GM12875 (cell line): Measurements from ENCODE around the gene SCT.

Experiments
- H3K4me3 ChIP-seq: one replicate; pipeline ENCODE4 v1.5.1; 2011; ENCODE audit warnings: low read depth, low read length, control low read depth
- TF ChIP-seq, protein P1 (sequence below): IDR thresholded peaks from 2 replicates; pipeline ENCODE4 v1.5.1; 2011; ENCODE audit warnings: low read depth, mild to moderate bottlenecking, control low read depth, inconsistent platforms, low read length, moderate library complexity, borderline replicate concordance; ENCODE audit not compliant: insufficient read depth

Gene SCT

DNA sequence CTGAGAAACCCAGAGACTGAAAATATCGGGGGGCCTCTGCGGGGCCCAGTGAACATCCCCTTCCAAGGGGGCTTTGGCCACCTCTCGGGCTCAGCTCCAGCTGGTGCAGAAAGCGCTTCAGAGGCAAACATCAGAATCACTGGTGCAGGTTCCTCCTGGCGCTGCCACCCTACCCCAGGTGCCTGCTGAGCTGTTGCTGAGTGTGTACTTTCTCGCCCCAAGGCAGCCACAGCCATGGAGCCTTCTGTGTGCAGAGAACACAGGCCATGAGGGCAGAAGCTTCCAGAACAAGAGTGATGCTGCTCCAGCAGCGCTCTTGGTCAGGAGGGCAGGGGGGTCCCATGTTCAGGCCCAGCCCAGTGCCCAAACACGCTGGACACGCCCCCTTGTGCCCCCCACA lies 16.4 kb upstream of the SCT start:
- TF ChIP-seq, protein P1, sequence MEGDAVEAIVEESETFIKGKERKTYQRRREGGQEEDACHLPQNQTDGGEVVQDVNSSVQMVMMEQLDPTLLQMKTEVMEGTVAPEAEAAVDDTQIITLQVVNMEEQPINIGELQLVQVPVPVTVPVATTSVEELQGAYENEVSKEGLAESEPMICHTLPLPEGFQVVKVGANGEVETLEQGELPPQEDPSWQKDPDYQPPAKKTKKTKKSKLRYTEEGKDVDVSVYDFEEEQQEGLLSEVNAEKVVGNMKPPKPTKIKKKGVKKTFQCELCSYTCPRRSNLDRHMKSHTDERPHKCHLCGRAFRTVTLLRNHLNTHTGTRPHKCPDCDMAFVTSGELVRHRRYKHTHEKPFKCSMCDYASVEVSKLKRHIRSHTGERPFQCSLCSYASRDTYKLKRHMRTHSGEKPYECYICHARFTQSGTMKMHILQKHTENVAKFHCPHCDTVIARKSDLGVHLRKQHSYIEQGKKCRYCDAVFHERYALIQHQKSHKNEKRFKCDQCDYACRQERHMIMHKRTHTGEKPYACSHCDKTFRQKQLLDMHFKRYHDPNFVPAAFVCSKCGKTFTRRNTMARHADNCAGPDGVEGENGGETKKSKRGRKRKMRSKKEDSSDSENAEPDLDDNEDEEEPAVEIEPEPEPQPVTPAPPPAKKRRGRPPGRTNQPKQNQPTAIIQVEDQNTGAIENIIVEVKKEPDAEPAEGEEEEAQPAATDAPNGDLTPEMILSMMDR = no peak
- no peak overlapping the region for H3K4me3 ChIP-seq

DNA sequence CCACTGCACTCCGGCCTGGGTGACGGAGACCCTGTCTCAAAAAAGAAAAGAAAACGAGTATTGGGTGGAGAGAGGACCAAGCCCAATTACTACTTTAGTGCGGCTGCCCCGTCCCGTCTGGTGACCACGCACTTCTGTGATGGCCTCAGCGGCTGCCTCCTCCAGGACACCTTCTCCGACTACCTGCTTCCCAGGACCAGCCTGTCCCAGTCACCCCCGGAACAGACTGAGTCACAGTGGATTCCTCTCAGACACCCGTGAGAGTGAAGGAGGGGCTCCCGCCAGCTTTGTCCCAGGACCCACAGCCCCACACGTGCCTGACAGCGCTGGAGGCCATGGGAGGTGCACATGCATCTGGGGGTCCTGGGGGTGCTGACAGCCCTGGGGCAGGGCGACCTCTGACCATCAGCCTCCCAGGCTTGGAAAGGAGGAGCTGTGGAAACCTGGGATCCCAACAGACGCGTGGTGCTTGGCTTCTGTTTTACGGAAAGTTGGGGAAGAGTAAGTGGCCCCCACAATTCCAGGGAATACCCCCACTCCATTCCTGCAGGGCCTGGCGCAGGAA lies 14.9 kb upstream of the SCT start:
- TF ChIP-seq, protein P1 = no peak
- H3K4me3 ChIP-seq = no peak overlapping the region

DNA sequence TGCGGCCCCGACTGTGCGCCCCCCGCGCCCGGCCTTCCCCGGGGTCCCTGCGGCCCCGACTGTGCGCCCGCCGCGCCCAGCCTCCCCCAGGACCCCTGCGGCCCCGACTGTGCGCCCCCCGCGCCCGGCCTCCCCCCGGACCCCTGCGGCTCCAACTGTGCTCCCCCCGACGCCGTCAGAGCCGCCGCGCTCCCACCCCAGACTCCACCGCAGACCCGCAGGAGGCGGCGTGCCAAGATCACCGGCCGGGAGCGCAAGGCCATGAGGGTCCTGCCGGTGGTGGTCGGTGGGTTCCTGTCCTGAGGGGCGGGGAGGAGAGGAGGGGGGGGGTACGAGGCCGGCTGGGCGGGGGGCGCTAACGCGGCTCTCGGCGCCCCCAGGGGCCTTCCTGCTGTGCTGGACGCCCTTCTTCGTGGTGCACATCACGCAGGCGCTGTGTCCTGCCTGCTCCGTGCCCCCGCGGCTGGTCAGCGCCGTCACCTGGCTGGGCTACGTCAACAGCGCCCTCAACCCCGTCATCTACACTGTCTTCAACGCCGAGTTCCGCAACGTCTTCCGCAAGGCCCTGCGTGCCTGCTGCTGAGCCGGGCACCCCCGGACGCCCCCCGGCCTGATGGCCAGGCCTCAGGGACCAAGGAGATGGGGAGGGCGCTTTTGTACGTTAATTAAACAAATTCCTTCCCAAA lies 13.2 kb upstream of the SCT start:
- H3K4me3 ChIP-seq = no peak overlapping the region
- TF ChIP-seq, protein P1 = no peak

DNA sequence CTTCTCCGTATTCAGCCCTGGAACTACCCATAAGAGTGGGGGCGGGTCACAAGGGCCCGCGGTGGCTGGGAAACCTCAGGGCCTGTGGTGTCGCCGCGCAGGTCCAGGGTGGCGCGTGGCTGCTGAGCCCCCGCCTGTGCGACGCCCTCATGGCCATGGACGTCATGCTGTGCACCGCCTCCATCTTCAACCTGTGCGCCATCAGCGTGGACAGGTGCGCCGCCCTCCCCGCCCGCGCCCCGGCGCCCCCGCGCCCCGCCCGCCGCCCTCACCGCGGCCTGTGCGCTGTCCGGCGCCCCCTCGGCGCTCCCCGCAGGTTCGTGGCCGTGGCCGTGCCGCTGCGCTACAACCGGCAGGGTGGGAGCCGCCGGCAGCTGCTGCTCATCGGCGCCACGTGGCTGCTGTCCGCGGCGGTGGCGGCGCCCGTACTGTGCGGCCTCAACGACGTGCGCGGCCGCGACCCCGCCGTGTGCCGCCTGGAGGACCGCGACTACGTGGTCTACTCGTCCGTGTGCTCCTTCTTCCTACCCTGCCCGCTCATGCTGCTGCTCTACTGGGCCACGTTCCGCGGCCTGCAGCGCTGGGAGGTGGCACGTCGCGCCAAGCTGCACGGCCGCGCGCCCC lies 12.5 kb upstream of the SCT start:
- TF ChIP-seq, protein P1 = no peak

DNA sequence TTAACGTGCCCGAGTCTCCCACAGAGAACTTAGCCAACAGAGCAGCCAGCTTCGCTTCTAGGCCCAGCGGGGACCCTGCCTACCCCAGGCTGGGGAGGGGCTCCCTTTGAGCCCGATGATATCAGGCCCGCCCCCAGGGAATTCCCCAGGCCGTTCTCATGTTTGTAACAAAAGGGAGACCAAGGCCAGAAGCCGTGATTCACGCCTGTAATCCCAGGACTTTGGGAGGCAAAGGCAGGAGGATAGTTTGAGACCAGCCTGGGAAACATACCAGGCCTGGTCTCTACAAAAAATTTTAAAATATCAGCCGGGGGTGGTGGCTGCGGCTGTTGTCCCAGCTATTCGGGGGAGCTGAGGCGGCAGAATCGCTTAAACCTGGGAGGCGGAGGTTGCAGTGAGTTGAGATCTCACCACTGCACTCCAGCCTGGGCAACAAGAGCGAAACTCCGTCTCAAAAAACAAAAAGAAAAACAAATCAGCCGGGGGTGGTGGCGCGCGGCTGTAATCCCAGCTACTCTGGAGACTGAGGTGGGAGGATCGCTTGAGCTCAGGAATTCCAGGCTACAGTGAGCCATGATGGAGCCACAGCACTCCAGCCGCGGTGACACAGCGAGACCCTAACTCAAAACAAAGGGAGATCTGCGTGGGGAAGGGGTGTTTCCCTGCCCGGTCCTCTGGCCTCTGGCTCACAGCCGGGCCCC lies 11.8 kb upstream of the SCT start:
- TF ChIP-seq, protein P1 = no peak
- no peak overlapping the region for H3K4me3 ChIP-seq

More for the DNA sequence above, 12.5 kb upstream of the SCT start:
- H3K4me3 ChIP-seq = no peak overlapping the region

DNA sequence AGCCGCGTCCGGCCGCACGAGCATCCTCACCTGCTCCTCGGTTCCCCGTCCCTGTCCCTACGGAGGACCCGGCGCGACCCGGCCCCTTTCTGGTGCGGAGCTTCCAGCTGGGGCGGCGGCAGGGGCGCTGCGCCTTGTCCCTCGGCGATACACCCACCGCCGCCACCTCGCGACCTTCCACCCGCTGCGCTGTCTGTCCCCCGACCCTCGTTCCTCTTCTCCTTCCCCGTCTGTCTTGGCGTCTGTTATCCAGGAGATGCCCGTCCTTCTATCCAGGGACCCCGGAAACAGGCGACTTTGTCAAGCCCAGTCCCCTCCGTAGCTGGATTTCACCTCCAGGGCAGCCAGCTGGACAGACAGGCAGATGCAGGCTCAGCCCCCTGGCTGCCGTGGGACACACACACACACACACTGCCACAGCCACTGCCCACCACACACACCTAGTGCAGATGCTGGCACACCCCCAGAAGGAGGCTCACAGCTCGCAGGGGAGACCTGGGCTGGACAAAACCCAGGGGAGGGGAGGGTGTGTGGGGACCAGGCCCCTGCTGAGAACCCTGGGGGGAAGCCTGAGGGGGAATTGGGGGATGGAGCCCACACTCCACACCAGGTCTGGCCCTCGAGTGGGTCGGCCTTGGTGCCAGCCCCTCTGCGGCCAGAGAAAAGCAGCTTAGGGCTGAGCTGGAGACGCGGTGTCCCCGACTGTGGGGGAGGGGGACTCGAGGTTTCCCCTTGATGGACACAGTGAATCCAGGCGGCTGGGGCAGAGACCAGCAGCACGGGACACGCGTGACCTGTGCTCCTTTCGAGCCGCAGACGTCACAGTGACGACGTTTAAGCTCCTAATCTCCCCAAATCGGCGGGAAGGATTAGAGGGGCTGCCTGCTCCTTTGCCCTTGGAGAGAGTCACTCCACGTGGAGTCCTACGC lies 10.9 kb upstream of the SCT start:
- H3K4me3 ChIP-seq = no peak overlapping the region
- TF ChIP-seq, protein P1 = no peak
